Measurements from ENCODE around the gene PTH2R.
"Not testable (repeated sequence)": the region's sequence is repeated elsewhere in the genome, so short reads cannot be mapped to it uniquely, and the experiment has no call there.

PTH2R gene

GRCh38 chr2:208406474-208407451, at the start of gene PTH2R:
Gene PTH2R (plus strand): TSS chr2:208406792. CDS start chr2:208407044, 252 bp downstream.
- DNase-seq (ENCODE audit: low read depth), result no peak

- DNase-seq (ENCODE audit: low read depth), result no peak
Observed at GRCh38 chr2:208356846-208357574, 49.6 kb upstream of the PTH2R start.

DNA sequence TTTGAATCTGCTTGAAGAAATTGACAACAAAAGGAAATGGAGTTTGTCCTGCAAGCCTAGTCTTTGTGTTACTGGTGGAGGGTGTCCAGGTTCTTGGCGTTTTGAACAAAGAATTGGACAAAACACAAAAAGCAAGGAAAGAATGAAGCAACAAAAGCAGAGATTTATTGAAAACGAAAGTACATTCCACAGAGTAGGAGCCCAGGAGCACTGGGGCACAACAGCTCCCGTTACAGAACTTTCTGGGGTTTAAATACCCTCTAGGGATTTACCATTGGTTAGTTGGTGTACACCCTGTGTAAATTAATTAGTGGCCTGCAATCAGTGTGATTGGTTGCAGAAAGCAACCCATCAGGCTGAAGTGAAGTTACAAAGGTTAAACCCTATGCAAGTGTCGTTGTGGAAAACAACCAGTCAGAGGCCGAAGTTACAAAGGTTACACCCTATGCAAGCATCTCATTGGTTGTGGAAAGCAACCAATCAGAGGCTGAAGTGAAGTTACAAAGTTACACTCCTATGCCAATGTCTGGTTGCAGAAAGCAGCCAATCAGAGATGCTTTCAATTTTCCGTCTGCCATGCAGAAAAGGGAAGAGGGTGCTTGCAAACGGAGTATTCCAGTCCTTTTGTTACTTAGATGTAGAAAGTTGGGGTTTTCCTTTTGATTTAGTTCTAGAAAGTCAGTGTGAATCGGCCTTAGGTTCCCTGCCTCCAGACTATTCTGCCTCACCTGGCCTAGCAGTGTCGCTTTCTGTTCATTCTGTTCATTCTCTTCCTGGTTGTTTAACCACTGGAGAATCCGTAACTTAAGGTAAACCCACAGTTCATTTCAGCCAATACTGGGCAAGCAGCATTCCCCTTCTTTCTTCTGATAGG, 47.6 kb upstream of the PTH2R start:
- no peak for DNase-seq (ENCODE audit: low read depth)

- no peak for DNase-seq (ENCODE audit: low read depth)
Observed at GRCh38 chr2:208359632-208359986, 47.0 kb upstream of the PTH2R start.

- DNase-seq (ENCODE audit: low read depth), result no peak
Observed at GRCh38 chr2:208360259-208361076, 46.1 kb upstream of the PTH2R start.

DNA sequence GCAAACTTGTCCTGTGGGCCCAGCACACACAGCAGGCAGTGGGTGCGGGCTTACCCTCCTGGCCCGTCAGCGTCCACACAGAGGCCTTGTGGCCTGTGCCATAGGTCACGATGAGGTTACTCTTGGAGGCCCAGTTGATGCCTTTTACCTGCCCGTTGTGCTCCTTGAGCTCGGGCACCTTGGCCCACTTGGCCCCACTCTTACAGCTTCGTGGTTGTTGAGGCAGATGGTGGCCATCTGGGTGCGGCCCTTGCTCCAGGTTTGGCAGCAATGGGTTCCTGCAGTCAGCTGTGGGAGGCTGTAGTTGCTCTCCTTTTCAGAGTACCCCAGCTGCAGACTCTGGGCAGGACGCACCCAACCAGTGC, 45.5 kb upstream of the PTH2R start:
- no peak for DNase-seq (ENCODE audit: low read depth)

- no peak for DNase-seq (ENCODE audit: low read depth)
Observed at GRCh38 chr2:208363485-208363884, 43.1 kb upstream of the PTH2R start.

DNA sequence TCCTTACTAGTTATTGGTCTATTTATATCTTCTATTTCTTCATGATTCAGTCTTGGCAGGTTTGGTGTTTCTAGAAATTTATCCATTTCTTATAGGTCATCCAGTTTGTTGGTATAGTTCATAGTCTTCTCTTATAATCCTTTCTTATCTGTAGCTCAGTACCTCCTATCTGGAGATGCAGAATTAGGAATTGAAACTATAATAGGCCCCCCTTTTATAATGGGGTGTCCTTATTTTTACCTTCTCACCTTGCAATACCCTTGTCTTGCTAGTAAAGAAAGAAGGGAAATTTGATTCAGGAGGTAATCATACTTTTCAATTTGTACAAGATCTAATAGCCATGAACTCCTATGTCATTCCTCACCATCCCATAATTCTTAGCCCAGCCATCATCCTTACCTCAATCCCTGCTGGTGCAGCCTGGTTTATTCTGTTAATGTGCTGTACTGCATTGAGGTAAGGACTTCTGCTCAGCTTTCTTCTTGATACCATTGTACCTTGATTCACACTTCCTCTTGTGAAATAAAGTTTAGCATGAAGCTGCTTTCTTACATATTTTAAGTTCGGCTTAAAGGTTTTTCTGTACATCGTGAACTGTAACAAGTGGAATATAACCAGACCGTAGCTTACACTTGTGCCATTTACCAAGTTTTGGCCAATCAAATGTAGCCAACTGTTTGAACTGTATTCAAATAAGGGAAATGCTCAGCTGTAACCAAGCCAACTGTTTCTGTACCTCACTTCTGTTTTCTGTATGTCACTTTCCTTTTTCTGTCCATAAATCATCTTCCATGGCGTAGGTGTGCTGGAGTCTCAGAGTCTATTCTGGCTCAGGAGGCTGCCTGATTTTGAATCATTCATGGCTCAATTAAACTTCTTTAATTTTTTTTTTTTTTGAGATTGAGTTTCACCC, 40.1 kb upstream of the PTH2R start:
- DNase-seq (ENCODE audit: low read depth), result no peak

DNA sequence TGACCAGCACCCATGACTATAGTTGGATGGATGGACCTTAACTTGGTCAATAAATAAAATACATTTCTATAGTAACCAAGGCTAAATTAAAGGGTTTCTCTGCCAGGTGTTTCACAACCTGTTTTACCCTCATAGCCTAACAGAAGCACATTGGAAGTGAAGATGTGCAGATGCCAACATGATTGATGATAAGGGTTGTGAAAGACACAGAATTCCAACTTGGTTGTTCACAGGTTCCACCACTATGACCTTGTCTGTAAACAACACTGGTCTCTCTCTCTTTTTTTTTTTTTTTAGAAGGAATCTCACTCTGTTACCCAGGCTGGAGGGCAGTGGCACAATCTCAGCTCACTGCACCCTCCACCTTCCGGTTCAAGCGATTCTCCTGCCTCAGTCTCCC, 37.5 kb upstream of the PTH2R start:
- no peak for DNase-seq (ENCODE audit: low read depth)

DNA sequence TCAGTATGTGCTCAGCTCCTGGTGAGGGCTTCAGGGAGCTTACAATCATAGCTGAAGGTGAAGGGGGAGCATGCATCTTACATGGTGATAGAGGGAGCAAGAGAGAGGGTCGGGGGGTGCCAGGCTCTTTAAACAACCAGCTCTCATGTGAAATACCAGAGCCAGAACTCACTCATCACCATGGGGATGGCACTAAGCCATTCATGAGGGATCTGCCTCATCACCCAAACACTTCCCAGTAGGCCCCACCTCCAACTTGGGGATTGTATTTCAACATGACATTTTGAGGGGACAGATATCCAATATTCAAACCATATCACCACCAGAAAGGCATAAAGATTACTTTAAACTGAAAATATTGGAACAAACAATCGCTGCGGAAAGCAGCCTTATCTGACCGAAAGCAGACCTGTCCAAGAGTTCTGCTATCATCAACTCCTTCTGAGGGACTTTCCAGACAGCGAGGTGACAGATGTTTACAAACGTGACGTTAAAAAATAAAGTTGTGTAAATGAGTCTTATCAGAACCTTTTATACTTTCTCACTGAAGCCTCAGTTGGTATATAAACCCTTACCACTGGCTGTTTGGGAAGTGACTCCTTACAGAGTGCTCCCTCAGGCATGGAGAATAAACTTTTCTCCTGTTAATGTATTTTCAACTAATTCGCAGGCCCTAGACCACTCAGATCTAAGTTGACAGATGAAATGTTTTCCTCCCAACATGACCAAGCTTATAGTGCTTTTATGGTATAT, 35.5 kb upstream of the PTH2R start:
- no peak for DNase-seq (ENCODE audit: low read depth)

- no peak for DNase-seq (ENCODE audit: low read depth)
Observed at GRCh38 chr2:208371634-208371935, 35.0 kb upstream of the PTH2R start.

- DNase-seq (ENCODE audit: low read depth), result no peak
Observed at GRCh38 chr2:208373460-208374089, 33.0 kb upstream of the PTH2R start.

DNA sequence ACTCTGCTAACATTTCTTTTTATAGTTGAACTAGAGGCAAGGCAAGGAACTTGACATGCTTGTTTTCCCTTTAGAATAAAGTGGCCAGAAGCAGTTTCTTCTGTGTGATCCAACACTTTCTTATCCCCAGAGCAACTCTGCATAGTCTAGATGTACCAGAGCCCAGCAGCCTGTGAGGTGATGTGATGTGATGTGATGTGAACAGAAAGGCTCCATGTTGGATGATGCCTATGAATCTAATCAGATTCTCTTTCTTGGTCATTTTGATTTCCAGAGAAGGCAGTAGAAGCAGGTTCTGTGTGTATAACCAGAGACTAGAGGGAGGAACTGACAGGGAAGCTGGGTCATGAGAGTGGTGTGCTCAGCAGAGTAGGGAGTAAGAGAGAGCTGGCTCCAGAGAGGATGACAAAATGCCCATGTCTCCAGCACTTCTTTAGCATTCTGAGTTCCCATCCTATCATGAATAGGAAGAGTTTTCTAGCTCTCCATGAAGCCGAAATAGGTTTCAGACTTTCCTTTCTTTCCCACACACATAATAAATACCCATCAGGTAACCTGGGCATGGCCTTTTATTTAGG, 31.0 kb upstream of the PTH2R start:
- DNase-seq (ENCODE audit: low read depth), result no peak

GRCh38 chr2:208377344-208377860, 29.2 kb upstream of the PTH2R start:
- not testable (repeated sequence) for DNase-seq (ENCODE audit: low read depth)

GRCh38 chr2:208379192-208379591, 27.4 kb upstream of the PTH2R start:
- no peak for DNase-seq (ENCODE audit: low read depth)

GRCh38 chr2:208384637-208385036, 22.0 kb upstream of the PTH2R start:
- DNase-seq (ENCODE audit: low read depth), result no peak

DNA sequence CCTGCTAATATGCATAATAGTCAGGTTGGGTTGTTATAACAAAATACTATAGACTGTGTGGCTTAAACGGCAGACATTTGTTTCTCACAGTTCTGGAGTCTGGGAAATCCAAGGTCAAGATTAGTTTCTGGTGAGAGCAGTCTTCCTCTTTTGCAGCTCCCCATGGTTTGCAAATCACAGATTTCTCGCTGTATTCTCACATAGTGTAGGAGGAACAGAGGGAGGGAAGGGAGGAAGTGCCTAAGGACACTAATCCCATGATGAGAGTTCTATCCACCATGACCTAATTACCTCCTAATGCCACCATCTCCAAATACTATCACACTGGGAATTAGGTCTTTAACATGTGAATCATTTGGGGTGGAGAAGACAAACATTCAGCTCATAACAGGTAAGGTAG, 20.1 kb upstream of the PTH2R start:
- DNase-seq (ENCODE audit: low read depth), result no peak

GRCh38 chr2:208389940-208390339, 16.7 kb upstream of the PTH2R start:
- no peak for DNase-seq (ENCODE audit: low read depth)

- DNase-seq (ENCODE audit: low read depth), result no peak
Observed at GRCh38 chr2:208392300-208392699, 14.3 kb upstream of the PTH2R start.
